Mammary epithelial cell (primary cell): ENCODE data around the gene ABR.

Experiments
- CTCF ChIP-seq, 2 donors: IDR thresholded peaks in 1 of 2; conservative IDR thresholded peaks in 1 of 2; 2 replicates each; pipeline ENCODE4 v1.5.1; 2011 to 2012; ENCODE audit warnings: inconsistent platforms in 2 of 2, low read length in 2 of 2, mild to moderate bottlenecking in 2 of 2, control low read depth in 1 of 2, low read depth in 1 of 2; ENCODE audit not compliant: insufficient read depth in 1 of 2; ENCODE audit errors: extremely low read depth in 1 of 2
- EZH2 ChIP-seq: IDR thresholded peaks from 2 replicates; pipeline ENCODE4 v1.6.1; 2012; ENCODE audit warnings: low read length, inconsistent platforms, borderline replicate concordance

GRCh38 chr17:975371-975915 lies 204.3 kb downstream of the ABR start:
- no peak for TF ChIP-seq CTCF (conservative IDR thresholded peaks at IDR 0.05 in 1 of 2, IDR thresholded peaks at IDR 0.05 in 1 of 2; ENCODE audit: extremely low read depth in 1 of 2, insufficient read depth in 1 of 2, low read depth in 1 of 2, low read length in 2 of 2)
- TF ChIP-seq EZH2 = no peak
